Thyroid gland (tissue), 4 donors: ENCODE data around the gene ITGB1BP2. TPM values are rescaled to one million over a fixed set of nuclear protein-coding genes. Genes with fewer than 3 reads are reported as not detected.
"Not testable (repeated sequence)": the region's sequence is repeated elsewhere in the genome, so short reads cannot be mapped to it uniquely, and the experiment has no call there.

Source experiments
- DNase-seq, 2 donors: peaks; one replicate each; pipeline ENCODE4 v3.0.0-alpha.2; 2019
- H3K27ac ChIP-seq, 3 donors: fragments of 200-600 bp; sonication (generic); 1 replicate in 2 of 3; 2 replicates in 1 of 3; pipeline ENCODE4 v1.5.1; 2016 to 2019; ENCODE audit warnings: mild to moderate bottlenecking in 1 of 3, moderate library complexity in 1 of 3
- H3K27me3 ChIP-seq: fragments of 200-600 bp; sonication (generic); one replicate; pipeline ENCODE4 v1.5.1; 2019
- H3K36me3 ChIP-seq, 2 donors: fragments of 200-600 bp; sonication (generic); one replicate each; pipeline ENCODE4 v1.5.1; 2016 to 2019
- H3K4me1 ChIP-seq, 2 donors: fragments of 200-600 bp; sonication (generic); one replicate each; pipeline ENCODE4 v1.5.1; 2017 to 2019
- H3K4me3 ChIP-seq, 3 donors: fragments of 200-600 bp; sonication (generic); replicated peaks in 1 of 3; 1 replicate in 2 of 3; 2 replicates in 1 of 3; pipeline ENCODE4 v1.5.1; 2016; ENCODE audit warnings: mild to moderate bottlenecking in 1 of 3
- H3K9me3 ChIP-seq: fragments of 200-600 bp; sonication (generic); one replicate; pipeline ENCODE4 v1.5.1; 2017
- CTCF ChIP-seq, 6 experiments: fragments of 200-600 bp in 3 of 6; fragments of 450-650 bp in 3 of 6; sonication (generic) in 3 of 6; IDR thresholded peaks; one replicate each; pipeline ENCODE4 v1.5.1; 2016 to 2019; ENCODE audit warnings: antibody characterized with exemption in 6 of 6, mild to moderate bottlenecking in 2 of 6, inconsistent platforms in 1 of 6, moderate library complexity in 1 of 6
- POLR2A ChIP-seq, 2 donors: fragments of 450-650 bp; IDR thresholded peaks; one replicate each; pipeline ENCODE4 v1.6.1; 2017; ENCODE audit warnings: antibody characterized with exemption in 2 of 2, mild to moderate bottlenecking in 2 of 2, moderate library complexity in 1 of 2
- WGBS, 2 donors: methylation state at CpG; one replicate each; pipeline ENCODE4 v1.1.5; 2017; 5-methylcytosine and 5-hydroxymethylcytosine counted together
- intact Hi-C: fragments of 100-400 bp; cut with DNase I; formaldehyde crosslinking; loops from one replicate; pipeline ENCODE4 v1.15.1; 2023
- total RNA-seq, 4 donors: library from RNA; depleted of rRNA; stranded (reverse); fragments of >200 nt; gene quantifications; one replicate each; pipeline ENCODE4 v1.2.3, GENCODE V29; 2016

Gene ITGB1BP2
- total RNA-seq, 4 donors from 2014 or later: 0.33 to 1.0 (median 0.67) TPM; not detected in 1

- no peak for TF ChIP-seq CTCF (IDR thresholded peaks at IDR 0.05)
- TF ChIP-seq POLR2A (IDR thresholded peaks at IDR 0.05): no peak
- intact Hi-C loops: no loop called here
- DNase-seq: no peak
- peaks cover 0 to 7% of the 10 kb centered on the region in 2 donors for H3K36me3 ChIP-seq
- H3K4me1 ChIP-seq: no peaks in the 10 kb centered on the region
- H3K27me3 ChIP-seq: no peaks in the 10 kb centered on the region
- no peaks in the 10 kb centered on the region for H3K9me3 ChIP-seq
- no peak overlapping the region for H3K27ac ChIP-seq
- H3K4me3 ChIP-seq: no peak overlapping the region
- WGBS, 2 donors: 94 to 97% methylated on average over 2 of the region's 2 CpGs
Observed at GRCh38 chrX:71304561-71304960, 3.0 kb downstream of the ITGB1BP2 start.

GRCh38 chrX:71315917-71316316 is 14.4 kb downstream of the ITGB1BP2 start:
- intact Hi-C loops: no loop called here
- no peak overlapping the region for H3K27ac ChIP-seq
- no peak overlapping the region for H3K4me3 ChIP-seq
- H3K27me3 ChIP-seq: no peaks in the 10 kb centered on the region
- TF ChIP-seq POLR2A (IDR thresholded peaks at IDR 0.05): no peak
- TF ChIP-seq CTCF (IDR thresholded peaks at IDR 0.05): no peak
- 77 to 94% methylated on average over 7 of the region's 7 CpGs for WGBS, 2 donors
- no peaks in the 10 kb centered on the region for H3K36me3 ChIP-seq
- no peaks in the 10 kb centered on the region for H3K4me1 ChIP-seq
- no peaks in the 10 kb centered on the region for H3K9me3 ChIP-seq
- DNase-seq: no peak

GRCh38 chrX:71316959-71317358 is 15.4 kb downstream of the ITGB1BP2 start:
- H3K9me3 ChIP-seq, H3K4me3 ChIP-seq, DNase-seq, H3K36me3 ChIP-seq, H3K4me1 ChIP-seq, H3K27ac ChIP-seq, intact Hi-C loops, H3K27me3 ChIP-seq: not testable (repeated sequence)
- 57 to 69% methylated on average over 1 of the region's 1 CpG for WGBS, 2 donors

- H3K4me3 ChIP-seq: no peak overlapping the region
- intact Hi-C loops: no loop called here
- H3K36me3 ChIP-seq: no peaks in the 10 kb centered on the region
- no peak for DNase-seq
- no peaks in the 10 kb centered on the region for H3K4me1 ChIP-seq
- no peaks in the 10 kb centered on the region for H3K9me3 ChIP-seq
- TF ChIP-seq POLR2A (IDR thresholded peaks at IDR 0.05) (no peak), CTCF (IDR thresholded peaks at IDR 0.05) (no peak)
- no peaks in the 10 kb centered on the region for H3K27me3 ChIP-seq
- 88 to 93% methylated on average over 1 of the region's 1 CpG for WGBS, 2 donors
- no peak overlapping the region for H3K27ac ChIP-seq
Observed at GRCh38 chrX:71320126-71320525, 18.6 kb downstream of the ITGB1BP2 start.

- intact Hi-C loops: no loop called here
- Histone ChIP-seq H3K9me3 (no peaks in the 10 kb centered on the region), H3K36me3 (no peaks in the 10 kb centered on the region), H3K27me3 (no peaks in the 10 kb centered on the region), H3K4me1 (no peaks in the 10 kb centered on the region), H3K4me3 (no peak overlapping the region), H3K27ac (no peak overlapping the region)
- TF ChIP-seq CTCF (IDR thresholded peaks at IDR 0.05) (no peak), POLR2A (IDR thresholded peaks at IDR 0.05) (no peak)
- no peak for DNase-seq
- 89 to 100% methylated on average over 1 of the region's 1 CpG for WGBS, 2 donors
Observed at GRCh38 chrX:71321731-71322130, 20.2 kb downstream of the ITGB1BP2 start.

GRCh38 chrX:71324452-71324851 is 22.9 kb downstream of the ITGB1BP2 start:
- H3K4me1 ChIP-seq, H3K27me3 ChIP-seq, H3K27ac ChIP-seq, intact Hi-C loops, H3K4me3 ChIP-seq, DNase-seq, H3K9me3 ChIP-seq, H3K36me3 ChIP-seq: not testable (repeated sequence)
- WGBS, 2 donors: 96 to 99% methylated on average over 11 of the region's 11 CpGs
